HepG2 (cell line): ENCODE data around the gene IKZF4. TPM values are rescaled to one million over a fixed set of nuclear protein-coding genes. Genes with fewer than 3 reads are reported as not detected.
A peak's percentile ranks its signal among the peaks of the same experiment; 100 is the strongest.

Experiments used
- ATF3 ChIP-seq: sonication (generic); formaldehyde crosslinking; IDR thresholded peaks from 2 replicates; pipeline ENCODE4 v1.4.0; 2020; ENCODE audit warnings: missing genetic modification reagents
- BCL3 ChIP-seq: sonication (generic); formaldehyde crosslinking; IDR thresholded peaks from 2 replicates; pipeline ENCODE4 v1.5.1; 2020; ENCODE audit warnings: mild to moderate bottlenecking, missing genetic modification reagents, moderate library complexity
- BORCS8-MEF2B ChIP-seq: sonication (generic); formaldehyde crosslinking; IDR thresholded peaks from 2 replicates; pipeline ENCODE4 v1.8.0; 2022; ENCODE audit warnings: mild to moderate bottlenecking, missing genetic modification reagents
- CENPX ChIP-seq: sonication (generic); formaldehyde crosslinking; IDR thresholded peaks from 2 replicates; pipeline ENCODE4 v1.9.0; 2021; ENCODE audit warnings: mild to moderate bottlenecking, missing genetic modification reagents, moderate library complexity
- CTCF ChIP-seq: sonication (generic); formaldehyde crosslinking; IDR thresholded peaks from 2 replicates; pipeline ENCODE4 v1.5.0; 2020; ENCODE audit warnings: mild to moderate bottlenecking, missing genetic modification reagents, moderate library complexity
- MED13 ChIP-seq: sonication (generic); formaldehyde crosslinking; IDR thresholded peaks from 2 replicates; pipeline ENCODE4 v1.5.0; 2020; ENCODE audit warnings: missing genetic modification reagents
- MXI1 ChIP-seq: IDR thresholded peaks from 3 replicates; pipeline ENCODE4 v1.6.1; 2012; ENCODE audit warnings: low read depth, low read length, inconsistent platforms, borderline replicate concordance
- RORA ChIP-seq: sonication (generic); formaldehyde crosslinking; IDR thresholded peaks from 2 replicates; pipeline ENCODE4 v1.5.0; 2020; ENCODE audit warnings: mild to moderate bottlenecking, missing genetic modification reagents, moderate library complexity
- SALL1 ChIP-seq: sonication (generic); formaldehyde crosslinking; IDR thresholded peaks from 2 replicates; pipeline ENCODE4 v1.8.0; 2022; ENCODE audit warnings: mild to moderate bottlenecking, missing genetic modification reagents
- SNAI1 ChIP-seq: sonication (generic); formaldehyde crosslinking; IDR thresholded peaks from 2 replicates; pipeline ENCODE4 v1.5.0; 2020; ENCODE audit warnings: mild to moderate bottlenecking, missing genetic modification reagents, borderline replicate concordance
- TBX2 ChIP-seq: sonication (generic); formaldehyde crosslinking; IDR thresholded peaks from 2 replicates; pipeline ENCODE4 v1.5.0; 2020; ENCODE audit warnings: missing genetic modification reagents, mild to moderate bottlenecking, borderline replicate concordance
- ZBTB38 ChIP-seq: sonication (generic); formaldehyde crosslinking; IDR thresholded peaks from 2 replicates; pipeline ENCODE4 v1.5.1; 2020; ENCODE audit warnings: mild to moderate bottlenecking, missing genetic modification reagents
- ZBTB46 ChIP-seq: sonication (generic); formaldehyde crosslinking; IDR thresholded peaks from 2 replicates; pipeline ENCODE4 v1.4.0; 2020; ENCODE audit warnings: mild to moderate bottlenecking, missing genetic modification reagents, borderline replicate concordance
- ZFP1 ChIP-seq: IDR thresholded peaks from 2 replicates; pipeline ENCODE4 v1.6.1; 2016
- ZMAT3 ChIP-seq: sonication (generic); formaldehyde crosslinking; conservative IDR thresholded peaks from 2 replicates; pipeline ENCODE4 v1.7.0; 2021; ENCODE audit warnings: missing genetic modification reagents
- ZNF205 ChIP-seq: IDR thresholded peaks from 2 replicates; pipeline ENCODE4 v1.6.1; 2018; ENCODE audit warnings: missing biosample characterization, missing genetic modification reagents
- ZNF503 ChIP-seq: sonication (generic); formaldehyde crosslinking; IDR thresholded peaks from 2 replicates; pipeline ENCODE4 v1.4.0; 2020; ENCODE audit warnings: missing genetic modification reagents
- ZNF589 ChIP-seq: sonication (generic); formaldehyde crosslinking; conservative IDR thresholded peaks from 2 replicates; pipeline ENCODE4 v1.8.0; 2022; ENCODE audit warnings: mild to moderate bottlenecking, moderate library complexity, missing genetic modification reagents
- ZNF605 ChIP-seq: sonication (generic); formaldehyde crosslinking; IDR thresholded peaks from 2 replicates; pipeline ENCODE4 v1.8.0; 2022; ENCODE audit warnings: mild to moderate bottlenecking, missing genetic modification reagents
- ZNF652 ChIP-seq: IDR thresholded peaks from 2 replicates; pipeline ENCODE4 v1.6.1; 2016; ENCODE audit warnings: low read depth, borderline replicate concordance
- ZNF788 ChIP-seq: sonication (generic); formaldehyde crosslinking; IDR thresholded peaks from 2 replicates; pipeline ENCODE4 v1.5.0; 2020; ENCODE audit warnings: mild to moderate bottlenecking, missing genetic modification reagents, borderline replicate concordance
- polyA plus RNA-seq, 8 experiments: library from polyadenylated mRNA; depleted of rRNA in 3 of 8; stranded (reverse) in 7 of 8; unstranded in 1 of 8; fragments of >200 nt; fragmentation: Illumina TruSeq in 4 of 8; extraction: Trizol in 4 of 8; gene quantifications; 2 replicates each; pipeline versions ENCODE4 v1.2.1 to v1.2.3, GENCODE V29; 2011 to 2016; ENCODE audit warnings: low read depth in 4 of 8, missing spikeins in 1 of 8, mixed read lengths in 1 of 8; ENCODE audit not compliant: insufficient read depth in 1 of 8
- total RNA-seq, 5 experiments: library from RNA; depleted of rRNA; stranded (reverse); fragments of >200 nt; fragmentation: Illumina TruSeq; extraction: Trizol; gene quantifications; 2 replicates each; pipeline ENCODE4 v1.2.3, GENCODE V29; 2016; ENCODE audit warnings: low read depth in 1 of 5

The IKZF4 gene
- total and polyA plus RNA-seq, 2 of the 13 experiments (the other 11 are each of a cell fraction or from before 2014, with no cell fraction given): 0.58 to 2.2 TPM

GRCh38 chr12:56041552-56042429 is 20.9 kb downstream of the IKZF4 start, which contains the start of gene RPS26 (continued):
- TF ChIP-seq MED13 (peak; percentile 83; the same call in 1 of the 2 replicates), RORA (CRISPR knock-in tag) (0 out of 2 replicates have a peak, but pooled peaks have one; percentile 77), ZNF605 (CRISPR knock-in tag) (peak; percentile 89), SALL1 (CRISPR knock-in tag) (peak; percentile 67), BORCS8-MEF2B (CRISPR knock-in tag) (peak; percentile 77; the same call in 1 of the 2 replicates), ZNF503 (CRISPR knock-in tag) (peak; percentile 89), ZNF652 (CRISPR knock-in tag) (peak; percentile 11; the same call in 1 of the 2 replicates), ZBTB46 (CRISPR knock-in tag) (0 out of 2 replicates have a peak, but pooled peaks have one; percentile 21), SNAI1 (CRISPR knock-in tag) (peak; percentile 98), ZFP1 (peak; percentile 75), ZMAT3 (CRISPR knock-in tag) (no peak), CENPX (CRISPR knock-in tag) (no peak), CTCF (peak; percentile 79), ZNF205 (CRISPR knock-in tag) (peak; percentile 23), ZNF589 (CRISPR knock-in tag) (peak; percentile 65; the same call in 1 of the 2 replicates), BCL3 (CRISPR knock-in tag) (peak; percentile 32; the same call in 1 of the 2 replicates), TBX2 (CRISPR knock-in tag) (peak; percentile 87), ATF3 (CRISPR knock-in tag) (no peak), MXI1 (peak; percentile 76; the same call in 1 of the 3 replicates), ZNF788 (CRISPR knock-in tag) (peak; percentile 84; the same call in 1 of the 2 replicates), ZBTB38 (peak; percentile 95)
